GM19397 (cell line): ENCODE results near the gene SLC9A7.
A peak's percentile ranks its signal among the peaks of the same experiment; 100 is the strongest.

Experiments used
- ATAC-seq: cut with Tn5 transposase; IDR thresholded peaks from one replicate; pipeline ENCODE4 v1.9.1; 2021; ENCODE audit warnings: mild to moderate bottlenecking, moderate library complexity; ENCODE audit not compliant: unreplicated experiment

SLC9A7 gene

DNA sequence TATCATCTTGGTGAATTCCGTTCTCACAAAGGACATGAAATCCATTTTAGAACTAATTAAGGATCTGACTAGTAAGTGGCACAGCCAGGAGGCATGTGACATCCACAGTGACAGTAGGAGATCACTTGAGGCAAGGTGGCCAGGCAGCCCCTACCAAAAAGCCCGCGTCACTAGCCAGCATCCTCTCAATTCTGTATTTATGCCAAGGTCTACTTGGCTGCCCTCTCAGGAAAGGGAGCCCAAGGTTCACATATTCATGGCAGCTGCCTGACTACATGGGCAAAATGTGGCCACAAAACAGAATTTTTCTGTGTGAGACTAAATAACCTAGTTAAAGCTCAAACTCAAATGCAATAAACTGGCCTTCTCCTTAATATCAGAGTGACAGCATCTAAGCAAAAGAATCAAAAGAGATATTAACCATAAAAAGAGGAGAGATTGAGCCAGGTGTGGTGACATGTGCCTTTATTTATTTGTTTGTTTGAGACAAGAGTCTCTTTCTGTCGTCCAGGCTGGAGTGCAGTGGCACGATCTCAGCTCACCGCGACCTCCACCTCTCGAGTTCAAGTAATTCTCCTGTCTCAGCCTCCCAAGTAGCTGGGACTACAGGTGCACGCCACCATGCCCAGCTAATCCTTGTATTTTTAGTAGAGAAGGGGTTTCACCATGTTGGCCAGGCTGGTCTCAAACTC is 51.5 kb downstream of the SLC9A7 start:
- ATAC-seq = no peak

GRCh38 chrX:46704767-46705386 is 54.0 kb downstream of the SLC9A7 start:
- ATAC-seq = peak; percentile 91

GRCh38 chrX:46703980-46704379 is 54.9 kb downstream of the SLC9A7 start:
- no peak for ATAC-seq

DNA sequence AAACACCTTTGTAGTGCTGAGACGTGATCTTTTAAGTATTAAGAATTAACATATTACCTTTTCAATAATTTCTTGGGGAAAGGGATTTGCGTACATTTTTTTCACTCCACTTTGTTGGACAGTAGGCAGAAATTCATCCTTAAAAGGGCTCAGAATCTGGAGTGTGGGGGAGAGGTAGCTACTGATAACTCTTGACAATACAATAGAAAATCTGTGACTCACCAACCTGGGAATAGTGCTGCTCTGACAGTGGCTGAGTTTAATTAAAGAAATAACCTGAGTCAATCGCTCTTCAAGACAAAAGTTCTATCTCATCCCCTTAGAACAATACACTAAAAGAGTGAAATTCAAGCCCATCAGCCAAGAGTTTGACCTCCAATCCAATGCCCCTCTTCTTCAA is 60.2 kb downstream of the SLC9A7 start:
- no peak for ATAC-seq

DNA sequence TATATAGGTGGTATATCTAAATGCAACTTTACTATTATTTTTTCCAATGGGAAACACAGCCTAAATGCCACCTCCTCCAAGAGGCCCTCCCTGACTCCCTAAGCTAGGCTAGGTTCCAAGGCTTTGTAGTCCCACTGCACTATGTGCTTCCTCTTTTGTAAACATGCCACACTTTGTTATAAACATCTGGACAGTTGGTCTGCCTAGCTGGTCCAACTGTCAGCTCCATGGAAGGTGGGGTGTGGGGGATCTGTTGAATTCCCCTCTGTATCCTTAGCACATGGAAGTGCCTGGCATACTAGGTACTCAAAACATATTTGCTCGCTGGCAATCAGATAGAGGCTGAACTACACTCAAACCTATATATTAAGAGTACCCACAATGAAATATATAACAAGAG is 63.4 kb downstream of the SLC9A7 start:
- ATAC-seq = no peak

GRCh38 chrX:46694549-46694948 is 64.4 kb downstream of the SLC9A7 start:
- ATAC-seq = no peak

GRCh38 chrX:46693149-46693548 is 65.8 kb downstream of the SLC9A7 start:
- no peak for ATAC-seq

DNA sequence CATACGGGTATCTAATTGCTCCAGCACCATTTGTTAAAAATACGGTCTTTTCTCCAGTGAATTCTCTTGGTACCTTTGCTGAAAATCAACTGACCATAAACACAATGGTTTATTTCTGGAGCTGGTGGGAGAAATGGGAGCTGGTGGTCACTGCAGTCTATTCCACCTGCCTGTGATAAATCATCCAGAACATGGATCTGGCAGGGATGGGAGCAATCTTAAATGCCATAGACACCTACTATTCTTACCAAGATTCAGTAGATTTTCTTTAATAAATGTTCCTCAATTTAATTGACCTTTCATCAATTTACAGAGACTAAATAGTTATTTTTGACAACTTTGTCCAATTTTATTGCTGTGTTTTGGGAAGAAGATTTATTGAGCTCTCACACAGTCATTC is 68.1 kb downstream of the SLC9A7 start:
- ATAC-seq = no peak

- ATAC-seq = no peak
Measured at GRCh38 chrX:46687619-46688018, 71.3 kb downstream of the SLC9A7 start.

- no peak for ATAC-seq
Measured at GRCh38 chrX:46686003-46686645, 72.8 kb downstream of the SLC9A7 start.

GRCh38 chrX:46683048-46683447 is 75.9 kb downstream of the SLC9A7 start:
- ATAC-seq = no peak

DNA sequence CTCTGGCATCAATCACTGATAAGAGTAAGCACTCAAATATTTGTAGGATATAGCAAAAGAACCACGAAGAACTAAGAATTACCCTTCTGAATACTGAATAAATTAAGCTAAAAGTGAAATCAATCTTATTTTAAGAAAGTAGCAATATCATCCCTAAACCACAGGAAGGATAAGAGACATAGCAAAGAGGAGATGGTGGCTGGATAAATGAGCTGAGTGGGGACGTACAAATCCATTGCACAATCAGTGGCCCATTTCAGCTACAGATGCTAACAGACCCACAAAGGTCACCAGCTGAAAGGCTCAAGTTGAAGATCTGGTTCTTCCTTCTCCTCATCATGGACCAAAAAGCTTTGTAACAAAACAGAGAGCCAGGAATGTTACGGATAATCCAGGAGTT is 77.1 kb downstream of the SLC9A7 start:
- ATAC-seq = no peak

DNA sequence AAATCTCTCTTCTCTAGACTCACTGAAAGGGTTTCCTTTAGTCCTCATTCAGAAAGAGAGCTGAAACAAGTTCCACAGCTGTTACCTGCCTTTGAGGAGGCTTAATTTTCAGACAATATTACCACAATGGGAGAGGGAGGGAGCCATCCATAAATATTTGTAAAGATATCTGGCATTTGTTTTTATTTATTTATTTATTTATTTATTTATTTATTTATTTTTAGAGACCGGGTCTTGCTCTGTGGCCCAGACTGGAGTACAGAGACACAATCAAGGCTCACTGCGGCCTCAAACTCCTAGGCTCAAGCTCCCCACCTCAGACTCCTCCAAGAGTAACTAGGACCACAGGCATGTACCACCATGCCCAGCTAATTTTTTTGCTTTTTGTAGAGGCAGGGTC is 80.7 kb downstream of the SLC9A7 start:
- no peak for ATAC-seq

GRCh38 chrX:46676399-46677356 is 82.2 kb downstream of the SLC9A7 start:
- no peak for ATAC-seq

- ATAC-seq = no peak
Measured at GRCh38 chrX:46673620-46674359, 85.1 kb downstream of the SLC9A7 start.

DNA sequence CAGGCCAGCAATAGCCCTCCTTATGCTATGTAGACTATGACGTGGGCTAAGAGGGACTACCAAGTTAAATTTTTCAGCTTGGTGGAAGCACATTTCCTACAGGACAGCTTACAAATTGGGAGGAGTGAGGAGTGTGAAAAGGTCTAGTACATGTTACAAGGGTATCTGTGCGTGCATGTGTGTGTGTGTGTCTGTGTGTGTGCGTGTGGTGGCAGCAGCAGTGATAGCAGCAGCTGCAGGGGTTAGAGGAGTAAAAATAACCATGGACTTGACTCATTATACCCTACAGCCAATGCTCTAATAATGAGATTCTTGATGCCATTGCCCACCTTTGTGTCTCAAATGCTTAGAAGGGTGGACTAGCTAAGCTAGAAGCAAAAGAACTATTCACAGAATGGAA is 88.6 kb downstream of the SLC9A7 start:
- no peak for ATAC-seq

- no peak for ATAC-seq
Measured at GRCh38 chrX:46666831-46667230, 92.1 kb downstream of the SLC9A7 start.

GRCh38 chrX:46665232-46666152 is 93.4 kb downstream of the SLC9A7 start:
- no peak for ATAC-seq

- no peak for ATAC-seq
Measured at GRCh38 chrX:46662188-46662958, 96.5 kb downstream of the SLC9A7 start.
